OCI-LY7 (cell line): ENCODE measurements around the gene CD37. TPM values are rescaled to one million over a fixed set of nuclear protein-coding genes. Genes with fewer than 3 reads are reported as not detected.
A peak's percentile ranks its signal among the peaks of the same experiment; 100 is the strongest.

Experiments
- BruUV-seq: library from RNA; stranded (reverse); fragments of 400-500 nt; replicated peaks from 2 replicates; lab custom pipeline; 2021; lab: Mats Ljungman, UMichigan
- CTCF ChIA-PET: fragments of 300-600 bp; sonication (Branson Sonifier 250); formaldehyde crosslinking; loops from one replicate; lab custom pipeline; 2022; ENCODE audit warnings: antibody characterized with exemption; ENCODE audit not compliant: unreplicated experiment; lab: Charles Lee
- POLR2A ChIA-PET: fragments of 300-600 bp; sonication (Branson Sonifier 250); formaldehyde crosslinking; loops from one replicate; lab custom pipeline; 2022; ENCODE audit warnings: antibody characterized with exemption; lab: Charles Lee
- DNase-seq: peaks from one replicate; pipeline ENCODE4 v3.0.0-alpha.2; 2015; ENCODE audit warnings: low spot score
- H2AFZ ChIP-seq: fragments of 200-600 bp; sonication (generic), shearing (Covaris generic); 2 replicates; pipeline ENCODE4 v1.6.1; 2014; ENCODE audit warnings: mild to moderate bottlenecking, antibody characterized with exemption, low read length, moderate library complexity
- H3K27ac ChIP-seq: fragments of 200-600 bp; sonication (generic); 2 replicates; pipeline ENCODE4 v1.5.1; 2014; ENCODE audit warnings: mixed run types, low read depth, mild to moderate bottlenecking, moderate library complexity, low read length, inconsistent platforms; ENCODE audit not compliant: poor library complexity, severe bottlenecking
- H3K36me3 ChIP-seq: fragments of 200-600 bp; sonication (generic); 2 replicates; pipeline ENCODE4 v1.6.1; 2014; ENCODE audit warnings: mild to moderate bottlenecking, antibody characterized with exemption, low read length, moderate library complexity, mixed read lengths; ENCODE audit not compliant: insufficient read depth
- H3K4me1 ChIP-seq: fragments of 200-600 bp; sonication (generic); 2 replicates; pipeline ENCODE4 v1.5.1; 2014; ENCODE audit warnings: mild to moderate bottlenecking, low read length; ENCODE audit not compliant: insufficient read depth, poor library complexity, severe bottlenecking
- H3K4me2 ChIP-seq: fragments of 200-600 bp; sonication (generic); 2 replicates; pipeline ENCODE4 v1.6.1; 2014; ENCODE audit warnings: mild to moderate bottlenecking, low read length
- H3K4me3 ChIP-seq: fragments of 200-600 bp; sonication (generic); 2 replicates; pipeline ENCODE4 v1.5.1; 2014; ENCODE audit warnings: mild to moderate bottlenecking, low read depth, low read length; ENCODE audit not compliant: poor library complexity, severe bottlenecking
- H3K79me2 ChIP-seq: fragments of 200-600 bp; sonication (generic); 2 replicates; pipeline ENCODE4 v1.6.1; 2016; ENCODE audit warnings: low read depth, mild to moderate bottlenecking, low read length, moderate library complexity, mixed read lengths; ENCODE audit not compliant: insufficient read depth
- H3K9me2 ChIP-seq: fragments of 200-600 bp; sonication (generic); 2 replicates; pipeline ENCODE4 v1.6.1; 2016; ENCODE audit warnings: mild to moderate bottlenecking, low read length, mixed read lengths; ENCODE audit not compliant: insufficient read depth
- H3K9me3 ChIP-seq: fragments of 200-600 bp; sonication (generic); 2 replicates; pipeline ENCODE4 v1.6.1; 2014; ENCODE audit warnings: mild to moderate bottlenecking, mixed run types, low read length, mixed read lengths
- H4K20me1 ChIP-seq: fragments of 200-600 bp; sonication (generic); 2 replicates; pipeline ENCODE4 v1.6.1; 2014; ENCODE audit warnings: mild to moderate bottlenecking, antibody characterized with exemption, low read length, moderate library complexity, mixed read lengths; ENCODE audit not compliant: insufficient read depth
- CTCF ChIP-seq: fragments of 200-600 bp; sonication (generic); conservative IDR thresholded peaks from 2 replicates; pipeline ENCODE4 v1.5.1; 2014; ENCODE audit warnings: mild to moderate bottlenecking, antibody characterized with exemption, low read length, moderate library complexity, mixed read lengths
- EZH2phosphoT487 ChIP-seq: fragments of 200-600 bp; sonication (generic); IDR thresholded peaks from 2 replicates; pipeline ENCODE4 v1.6.1; 2018; ENCODE audit warnings: low read depth, borderline replicate concordance, mild to moderate bottlenecking, mixed run types, antibody characterized with exemption, low read length, moderate library complexity, mixed read lengths
- intact Hi-C: fragments of 100-400 bp; cut with micrococcal nuclease; formaldehyde crosslinking; loops from one replicate; pipeline ENCODE4 v1.10.0; 2022; ENCODE audit not compliant: unreplicated experiment
- microRNA-seq: library from miRNA; unstranded; fragments of <30 nt; microRNA quantifications from one replicate; pipeline ENCODE4 v1.2.0, GENCODE V29; 2022; ENCODE audit warnings: borderline replicate concordance
- small RNA-seq: library from RNA; depleted of rRNA; stranded (forward); fragments of <200 nt; gene quantifications from one replicate; pipeline ENCODE3, GENCODE V24; 2014
- total RNA-seq, 2 experiments: library from RNA; depleted of rRNA in 1 of 2; stranded (reverse); fragments of >200 nt in 1 of 2; shearing (Covaris generic) in 1 of 2; gene quantifications; 2 replicates each; pipeline ENCODE4 v1.2.3, GENCODE V29; 2014 to 2022

The CD37 gene
- total RNA-seq, 2 experiments from 2014 or later, result 219 to 279 TPM

- Histone ChIP-seq H3K4me3 (no peak overlapping the region), H3K9me2 (no peaks in the 10 kb centered on the region), H3K36me3 (no peaks in the 10 kb centered on the region), H3K27ac (peak overlapping the region; percentile 92), H4K20me1 (no peaks in the 10 kb centered on the region), H3K79me2 (no peaks in the 10 kb centered on the region), H3K4me1 (peaks cover 79% of the 10 kb centered on the region), H3K4me2 (peak overlapping the region; percentile 78; the same call in 1 of the 2 replicates), H3K9me3 (no peaks in the 10 kb centered on the region; the same call in 1 of the 2 replicates), H2AFZ (peak overlapping the region; percentile 18; the same call in 1 of the 2 replicates)
- ChIA-PET CTCF (no interaction called here), POLR2A (no interaction called here)
- DNase-seq, result peak; percentile 24
- BruUV-seq, result no TSS peak
- intact Hi-C loops, result no loop called here
- TF ChIP-seq CTCF (no peak), EZH2phosphoT487 (no peak)
Measured at GRCh38 chr19:49389406-49389805, 54.2 kb downstream of the CD37 start.

Small RNA genes within 50 kb of the gene (microRNA-seq; reads per million reads assigned to microRNA genes)
- gene MIR4324, result not detected

Small RNA genes within 50 kb of the gene (small RNA-seq; reads per million reads assigned to genes)
- not detected for gene MIR4324

Other genes with a start within 250 kb of the CD37 start
- gene SNRNP70, start 250.0 kb upstream of the CD37 start, total RNA-seq (2014; rRNA removed; shearing (Covaris generic)), result 392 and 446 TPM in 2 replicates
- 181 and 198 TPM in 2 replicates for gene SNRNP70, start 250.0 kb upstream of the CD37 start, total RNA-seq (2022)
- gene LIN7B, start 221.0 kb upstream of the CD37 start, total RNA-seq (2014; rRNA removed; shearing (Covaris generic)), result 5.5 and 14.7 TPM in 2 replicates
- 3.6 and 4.8 TPM in 2 replicates for gene LIN7B, start 221.0 kb upstream of the CD37 start, total RNA-seq (2022)
- 5.9 and 8.3 TPM in 2 replicates for gene C19orf73, start 216.3 kb upstream of the CD37 start, total RNA-seq (2014; rRNA removed; shearing (Covaris generic))
- gene C19orf73, start 216.3 kb upstream of the CD37 start, total RNA-seq (2022), result 2.5 and 4.4 TPM in 2 replicates
- 17.1 and 21.2 TPM in 2 replicates for gene PPFIA3, start 215.9 kb upstream of the CD37 start, total RNA-seq (2014; rRNA removed; shearing (Covaris generic))
- gene PPFIA3, start 215.9 kb upstream of the CD37 start, total RNA-seq (2022), result 16.2 and 17.8 TPM in 2 replicates
- not detected in 2 replicates for gene HRC, start 180.0 kb upstream of the CD37 start, total RNA-seq (2014; rRNA removed; shearing (Covaris generic))
- gene HRC, start 180.0 kb upstream of the CD37 start, total RNA-seq (2022), result not detected in 2 replicates
- 11.6 and 20.9 TPM in 2 replicates for gene TRPM4, start 177.6 kb upstream of the CD37 start, total RNA-seq (2014; rRNA removed; shearing (Covaris generic))
- 36.2 and 44.2 TPM in 2 replicates for gene TRPM4, start 177.6 kb upstream of the CD37 start, total RNA-seq (2022)
- gene SLC6A16, start 10.2 kb upstream of the CD37 start, total RNA-seq (2014; rRNA removed; shearing (Covaris generic)), result 2.5 and 2.8 TPM in 2 replicates
- 15.8 and 21.7 TPM in 2 replicates for gene SLC6A16, start 10.2 kb upstream of the CD37 start, total RNA-seq (2022)
- 5.3 and 7.4 TPM in 2 replicates for gene TEAD2, start 27.0 kb downstream of the CD37 start, total RNA-seq (2014; rRNA removed; shearing (Covaris generic))
- 4.9 and 7.6 TPM in 2 replicates for gene TEAD2, start 27.0 kb downstream of the CD37 start, total RNA-seq (2022)
- 0.15 and 0.63 TPM in 2 replicates for gene DKKL1, start 28.5 kb downstream of the CD37 start, total RNA-seq (2014; rRNA removed; shearing (Covaris generic))
- 0.61 and 0.79 TPM in 2 replicates for gene DKKL1, start 28.5 kb downstream of the CD37 start, total RNA-seq (2022)
- 12.0 and 15.9 TPM in 2 replicates for gene KASH5, start 52.8 kb downstream of the CD37 start, total RNA-seq (2014; rRNA removed; shearing (Covaris generic))
- gene KASH5, start 52.8 kb downstream of the CD37 start, total RNA-seq (2022), result 16.3 and 19.4 TPM in 2 replicates
- 0.66 TPM in 1 of 2 replicates, not detected in the other for gene PTH2, start 88.0 kb downstream of the CD37 start, total RNA-seq (2014; rRNA removed; shearing (Covaris generic))
- 1.7 TPM in 1 of 2 replicates, not detected in the other for gene PTH2, start 88.0 kb downstream of the CD37 start, total RNA-seq (2022)
- not detected in 2 replicates for gene GFY, start 90.0 kb downstream of the CD37 start, total RNA-seq (2014; rRNA removed; shearing (Covaris generic))
- gene GFY, start 90.0 kb downstream of the CD37 start, total RNA-seq (2022), result not detected in 2 replicates
- gene SLC17A7, start 106.1 kb downstream of the CD37 start, total RNA-seq (2014; rRNA removed; shearing (Covaris generic)), result 0.13 and 1.3 TPM in 2 replicates
- gene SLC17A7, start 106.1 kb downstream of the CD37 start, total RNA-seq (2022), result 1.3 and 1.5 TPM in 2 replicates
- 114 and 117 TPM in 2 replicates for gene PIH1D1, start 116.4 kb downstream of the CD37 start, total RNA-seq (2014; rRNA removed; shearing (Covaris generic))
- 93.2 and 95.5 TPM in 2 replicates for gene PIH1D1, start 116.4 kb downstream of the CD37 start, total RNA-seq (2022)
- gene ALDH16A1, start 117.8 kb downstream of the CD37 start, total RNA-seq (2014; rRNA removed; shearing (Covaris generic)), result 39.5 and 55.4 TPM in 2 replicates
- 26.0 and 30.6 TPM in 2 replicates for gene ALDH16A1, start 117.8 kb downstream of the CD37 start, total RNA-seq (2022)
- gene FLT3LG, start 138.8 kb downstream of the CD37 start, total RNA-seq (2014; rRNA removed; shearing (Covaris generic)), result 8.2 and 10.1 TPM in 2 replicates
- gene FLT3LG, start 138.8 kb downstream of the CD37 start, total RNA-seq (2022), result 8.4 and 11.7 TPM in 2 replicates
- gene RPL13A, start 152.2 kb downstream of the CD37 start, total RNA-seq (2014; rRNA removed; shearing (Covaris generic)), result 6,720 and 8,461 TPM in 2 replicates
- gene RPL13A, start 152.2 kb downstream of the CD37 start, total RNA-seq (2022), result 2,999 and 3,606 TPM in 2 replicates
- gene RPS11, start 161.0 kb downstream of the CD37 start, total RNA-seq (2014; rRNA removed; shearing (Covaris generic)), result 6,180 and 6,539 TPM in 2 replicates
- 2,366 and 2,673 TPM in 2 replicates for gene RPS11, start 161.0 kb downstream of the CD37 start, total RNA-seq (2022)
- 19.4 and 20.9 TPM in 2 replicates for gene FCGRT, start 177.3 kb downstream of the CD37 start, total RNA-seq (2014; rRNA removed; shearing (Covaris generic))
- 10.7 and 11.6 TPM in 2 replicates for gene FCGRT, start 177.3 kb downstream of the CD37 start, total RNA-seq (2022)
- gene RCN3, start 192.6 kb downstream of the CD37 start, total RNA-seq (2014; rRNA removed; shearing (Covaris generic)), result 0.77 and 1.4 TPM in 2 replicates
- gene RCN3, start 192.6 kb downstream of the CD37 start, total RNA-seq (2022), result 1.3 and 2.1 TPM in 2 replicates
- 74.7 and 84.0 TPM in 2 replicates for gene NOSIP, start 245.2 kb downstream of the CD37 start, total RNA-seq (2014; rRNA removed; shearing (Covaris generic))
- gene NOSIP, start 245.2 kb downstream of the CD37 start, total RNA-seq (2022), result 35.1 and 42.7 TPM in 2 replicates
- gene PRRG2, start 245.9 kb downstream of the CD37 start, total RNA-seq (2014; rRNA removed; shearing (Covaris generic)), result 2.7 and 4.7 TPM in 2 replicates
- gene PRRG2, start 245.9 kb downstream of the CD37 start, total RNA-seq (2022), result 2.4 TPM in 2 replicates